ENCODE measurements around the gene PTPRM. TPM values are rescaled to one million over a fixed set of nuclear protein-coding genes. Genes with fewer than 3 reads are reported as not detected.

The PTPRM gene
- total RNA-seq, 1 experiment from 2014 or later: 1.6 TPM

- POLR2A ChIA-PET: interaction anchor here (0.6 kb wide), 1 partner anchor 11 kb away, joined by 3 read pairs; no protein-coding TSS in a partner anchor
- Histone ChIP-seq H3K4me3 (ENCODE audit: low read depth in 2 of 2, low read length in 2 of 2) (no peak overlapping the region), H3K4me1 (ENCODE audit: control insufficient read depth, insufficient read depth, low read length) (no peaks in the 10 kb centered on the region), H3K36me3 (ENCODE audit: control insufficient read depth, insufficient read depth, low read length) (no peaks in the 10 kb centered on the region), H3K27me3 (ENCODE audit: control insufficient read depth, insufficient read depth, low read length) (no peaks in the 10 kb centered on the region), H3K9me3 (ENCODE audit: control insufficient read depth, insufficient read depth, low read depth, low read length) (no peaks in the 10 kb centered on the region), H3K27ac (ENCODE audit: low read length) (no peak overlapping the region)
- CTCF ChIA-PET: no interaction called here
- TF ChIP-seq SIN3A (IDR thresholded peaks at IDR 0.05; ENCODE audit: borderline replicate concordance, insufficient read depth, low read depth, low read length) (no peak), CTCF (IDR thresholded peaks at IDR 0.05) (no peak), REST (IDR thresholded peaks at IDR 0.05; ENCODE audit: insufficient read depth in 1 of 2, low read depth in 2 of 2, low read length in 1 of 2) (no peak), TCF7L2 (IDR thresholded peaks at IDR 0.05; ENCODE audit: low read depth, low read length) (no peak), POLR2AphosphoS5 (IDR thresholded peaks at IDR 0.05; ENCODE audit: low read depth, low read length) (no peak)
- DNase-seq (ENCODE audit: low read depth, low spot score): no peak
- no TSS peak for BruUV-seq (replicated peaks)
- in situ Hi-C loops (cut with HindIII; ENCODE audit: low pct_unique_long_range_greater_than_20kb, low sequenced_read_pairs) (no loop called here), intact Hi-C loops (cut with micrococcal nuclease; ENCODE audit: unreplicated experiment) (no loop called here)
- ATAC-seq: no peak
Observed at GRCh38 chr18:7760967-7761948, 194.1 kb downstream of the PTPRM start.

- BruUV-seq (replicated peaks): no TSS peak
- no peaks in the 10 kb centered on the region for H3K36me3 ChIP-seq (ENCODE audit: control insufficient read depth, insufficient read depth, low read length)
- TF ChIP-seq POLR2AphosphoS5 (IDR thresholded peaks at IDR 0.05; ENCODE audit: low read depth, low read length) (no peak), TCF7L2 (IDR thresholded peaks at IDR 0.05; ENCODE audit: low read depth, low read length) (no peak), REST (IDR thresholded peaks at IDR 0.05; ENCODE audit: insufficient read depth in 1 of 2, low read depth in 2 of 2, low read length in 1 of 2) (no peak), CTCF (IDR thresholded peaks at IDR 0.05) (no peak), SIN3A (IDR thresholded peaks at IDR 0.05; ENCODE audit: borderline replicate concordance, insufficient read depth, low read depth, low read length) (no peak)
- DNase-seq (ENCODE audit: low read depth, low spot score) (no peak), ATAC-seq (no peak)
- POLR2A ChIA-PET: no interaction called here
- CTCF ChIA-PET: no interaction called here
- H3K27me3 ChIP-seq (ENCODE audit: control insufficient read depth, insufficient read depth, low read length): no peaks in the 10 kb centered on the region
- intact Hi-C loops (cut with micrococcal nuclease; ENCODE audit: unreplicated experiment) (no loop called here), in situ Hi-C loops (cut with HindIII; ENCODE audit: low pct_unique_long_range_greater_than_20kb, low sequenced_read_pairs) (no loop called here)
- H3K4me1 ChIP-seq (ENCODE audit: control insufficient read depth, insufficient read depth, low read length): no peaks in the 10 kb centered on the region
- H3K9me3 ChIP-seq (ENCODE audit: control insufficient read depth, insufficient read depth, low read depth, low read length): no peaks in the 10 kb centered on the region
- H3K27ac ChIP-seq (ENCODE audit: low read length): no peak overlapping the region
- no peak overlapping the region for H3K4me3 ChIP-seq (ENCODE audit: low read depth in 2 of 2, low read length in 2 of 2)
Observed at GRCh38 chr18:7764405-7764804, 197.3 kb downstream of the PTPRM start.

Data from Panc1 (cell line).